WTC11 (cell line): ENCODE measurements around the gene AK9.
"Not testable (repeated sequence)": the region's sequence is repeated elsewhere in the genome, so short reads cannot be mapped to it uniquely, and the experiment has no call there.

ENCODE experiments used
- ZNF396 ChIP-seq: fragments of 250-450 bp; sonication (Bioruptor Pico); IDR thresholded peaks from 2 replicates; pipeline ENCODE4 v1.8.0; 2021; ENCODE audit warnings: mild to moderate bottlenecking, moderate library complexity, borderline replicate concordance
- TF ChIP-seq, protein P1 (sequence below): fragments of 200-600 bp; IDR thresholded peaks from 2 replicates; pipeline ENCODE4 v1.8.0; 2022; ENCODE audit warnings: antibody characterized with exemption

DNA sequence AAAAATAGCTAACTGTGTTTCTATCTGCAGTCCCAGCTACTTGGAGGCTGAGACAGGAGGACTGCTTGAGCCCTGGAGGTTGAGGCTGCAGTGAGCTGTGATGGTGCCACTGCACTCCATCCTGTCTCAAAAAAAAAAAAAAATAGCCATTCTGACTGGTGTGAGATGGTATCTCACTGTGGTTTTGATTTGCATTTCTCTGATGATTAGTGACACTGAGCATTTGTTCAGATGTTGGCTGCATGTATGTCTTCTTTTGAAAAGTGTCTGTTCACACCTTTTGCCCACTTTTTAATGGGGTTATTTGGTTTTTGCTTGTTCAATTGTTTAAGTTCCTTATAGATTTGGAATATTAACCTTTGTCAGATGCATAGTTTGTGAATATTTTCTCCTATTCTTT is 171.4 kb downstream of the AK9 start:
- TF ChIP-seq, protein P1, sequence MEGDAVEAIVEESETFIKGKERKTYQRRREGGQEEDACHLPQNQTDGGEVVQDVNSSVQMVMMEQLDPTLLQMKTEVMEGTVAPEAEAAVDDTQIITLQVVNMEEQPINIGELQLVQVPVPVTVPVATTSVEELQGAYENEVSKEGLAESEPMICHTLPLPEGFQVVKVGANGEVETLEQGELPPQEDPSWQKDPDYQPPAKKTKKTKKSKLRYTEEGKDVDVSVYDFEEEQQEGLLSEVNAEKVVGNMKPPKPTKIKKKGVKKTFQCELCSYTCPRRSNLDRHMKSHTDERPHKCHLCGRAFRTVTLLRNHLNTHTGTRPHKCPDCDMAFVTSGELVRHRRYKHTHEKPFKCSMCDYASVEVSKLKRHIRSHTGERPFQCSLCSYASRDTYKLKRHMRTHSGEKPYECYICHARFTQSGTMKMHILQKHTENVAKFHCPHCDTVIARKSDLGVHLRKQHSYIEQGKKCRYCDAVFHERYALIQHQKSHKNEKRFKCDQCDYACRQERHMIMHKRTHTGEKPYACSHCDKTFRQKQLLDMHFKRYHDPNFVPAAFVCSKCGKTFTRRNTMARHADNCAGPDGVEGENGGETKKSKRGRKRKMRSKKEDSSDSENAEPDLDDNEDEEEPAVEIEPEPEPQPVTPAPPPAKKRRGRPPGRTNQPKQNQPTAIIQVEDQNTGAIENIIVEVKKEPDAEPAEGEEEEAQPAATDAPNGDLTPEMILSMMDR: not testable (repeated sequence)
- TF ChIP-seq ZNF396 (CRISPR knock-in tag): not testable (repeated sequence)
